IMR-90 (cell line): ENCODE measurements around the gene SV2C. TPM values are rescaled to one million over a fixed set of nuclear protein-coding genes. Genes with fewer than 3 reads are reported as not detected.

Experiments used
- ATAC-seq: fragments of 200-7000 bp; cut with Tn5 transposase; 2 replicates; pipeline ENCODE4 v1.9.1; 2020; ENCODE audit warnings: low read depth, mild to moderate bottlenecking, moderate library complexity
- BruUV-seq: library from RNA; stranded (reverse); fragments of 400-500 nt; replicated peaks from 2 replicates; lab custom pipeline; 2021; lab: Mats Ljungman, UMichigan
- CTCF ChIA-PET: fragments of 300-600 bp; formaldehyde crosslinking; extraction: SDS; loops from one replicate; lab custom pipeline; 2021; ENCODE audit warnings: antibody characterized with exemption; lab: Yijun Ruan, JAX
- POLR2A ChIA-PET: fragments of 300-600 bp; sonication (Branson Sonifier 250); formaldehyde crosslinking; loops from one replicate; lab custom pipeline; 2022; ENCODE audit warnings: antibody characterized with exemption; ENCODE audit not compliant: unreplicated experiment; lab: Charles Lee
- DNase-seq: peaks from one replicate; pipeline ENCODE4 v3.0.0; 2013
- H2AFZ ChIP-seq: replicated peaks from 2 replicates; pipeline ENCODE3; 2013; ENCODE audit warnings: low read length, mild to moderate bottlenecking; ENCODE audit not compliant: poor library complexity
- H2AK5ac ChIP-seq: 2 replicates; pipeline ENCODE4 v1.6.1; 2013; ENCODE audit warnings: low read depth, low read length, inconsistent platforms
- H2AK9ac ChIP-seq: replicated peaks from 2 replicates; pipeline ENCODE3; 2013; ENCODE audit warnings: mild to moderate bottlenecking, low read depth, low read length, moderate library complexity; ENCODE audit not compliant: poor library complexity
- H2BK120ac ChIP-seq: 2 replicates; pipeline ENCODE4 v1.6.1; 2013; ENCODE audit warnings: low read depth, low read length, inconsistent platforms
- H2BK15ac ChIP-seq: 3 replicates; pipeline ENCODE4 v1.6.1; 2013; ENCODE audit warnings: low read depth, low read length, inconsistent platforms
- H2BK20ac ChIP-seq: 2 replicates; pipeline ENCODE4 v1.6.1; 2013; ENCODE audit warnings: low read depth, mild to moderate bottlenecking, inconsistent platforms, low read length, moderate library complexity
- H2BK5ac ChIP-seq: 2 replicates; pipeline ENCODE4 v1.6.1; 2013; ENCODE audit warnings: mild to moderate bottlenecking, low read depth, low read length, inconsistent platforms; ENCODE audit not compliant: poor library complexity, severe bottlenecking
- H3K14ac ChIP-seq: replicated peaks from 2 replicates; pipeline ENCODE4 v1.6.1; 2013; ENCODE audit warnings: low read depth, low read length, inconsistent platforms
- H3K18ac ChIP-seq: 2 replicates; pipeline ENCODE4 v1.6.1; 2013; ENCODE audit warnings: low read depth, low read length, control low read depth
- H3K23ac ChIP-seq: 2 replicates; pipeline ENCODE4 v1.6.1; 2013; ENCODE audit warnings: low read depth, low read length, inconsistent platforms
- H3K27ac ChIP-seq: 2 replicates; pipeline ENCODE4 v1.5.1; 2013; ENCODE audit warnings: mild to moderate bottlenecking, control low read depth, low read length; ENCODE audit not compliant: insufficient read depth
- H3K27me3 ChIP-seq: 2 replicates; pipeline ENCODE4 v1.6.1; 2013; ENCODE audit warnings: low read length; ENCODE audit not compliant: control insufficient read depth, insufficient read depth
- H3K36me3 ChIP-seq: 2 replicates; pipeline ENCODE4 v1.6.1; 2013; ENCODE audit warnings: low read length, mixed read lengths; ENCODE audit not compliant: control insufficient read depth, insufficient read depth
- H3K4ac ChIP-seq: 2 replicates; pipeline ENCODE4 v1.6.1; 2013; ENCODE audit warnings: low read depth, low read length, inconsistent platforms
- H3K4me1 ChIP-seq: 2 replicates; pipeline ENCODE4 v1.6.1; 2013; ENCODE audit warnings: low read length, mixed read lengths; ENCODE audit not compliant: control insufficient read depth, insufficient read depth
- H3K4me2 ChIP-seq: 2 replicates; pipeline ENCODE4 v1.6.1; 2013; ENCODE audit warnings: low read depth, mild to moderate bottlenecking, control low read depth, low read length, moderate library complexity
- H3K4me3 ChIP-seq: 2 replicates; pipeline ENCODE4 v1.5.1; 2013; ENCODE audit warnings: low read depth, mild to moderate bottlenecking, control low read depth, low read length, moderate library complexity; ENCODE audit not compliant: insufficient read depth
- H3K56ac ChIP-seq: 2 replicates; pipeline ENCODE4 v1.6.1; 2013; ENCODE audit warnings: low read length, inconsistent platforms; ENCODE audit not compliant: insufficient read depth; ENCODE audit errors: extremely low read depth
- H3K79me1 ChIP-seq, 2 experiments: 2 replicates each; pipeline ENCODE4 v1.6.1; 2013; ENCODE audit warnings: low read length in 2 of 2, inconsistent platforms in 1 of 2, low read depth in 1 of 2
- H3K9ac ChIP-seq: 2 replicates; pipeline ENCODE4 v1.6.1; 2013; ENCODE audit warnings: low read depth, low read length, control low read depth
- H3K9me1 ChIP-seq: 2 replicates; pipeline ENCODE4 v1.6.1; 2013; ENCODE audit warnings: low read length, inconsistent platforms; ENCODE audit not compliant: insufficient read depth
- H3K9me3 ChIP-seq: 2 replicates; pipeline ENCODE4 v1.6.1; 2013; ENCODE audit warnings: low read length; ENCODE audit not compliant: control insufficient read depth, insufficient read depth
- H4K20me1 ChIP-seq: 2 replicates; pipeline ENCODE4 v1.6.1; 2013; ENCODE audit warnings: low read length, inconsistent platforms; ENCODE audit not compliant: insufficient read depth
- H4K5ac ChIP-seq: 2 replicates; pipeline ENCODE4 v1.6.1; 2013; ENCODE audit warnings: mild to moderate bottlenecking, low read depth, low read length, control low read depth
- H4K8ac ChIP-seq, 2 experiments: 2 replicates each; pipeline ENCODE4 v1.6.1; 2013; ENCODE audit warnings: low read depth in 2 of 2, low read length in 2 of 2, control low read depth in 1 of 2, inconsistent platforms in 1 of 2
- H4K91ac ChIP-seq: 2 replicates; pipeline ENCODE4 v1.6.1; 2013; ENCODE audit warnings: low read depth, low read length, inconsistent platforms; ENCODE audit not compliant: insufficient read depth
- BHLHE40 ChIP-seq: fragments of 150-350 bp; IDR thresholded peaks from 2 replicates; pipeline ENCODE4 v1.6.1; 2016; ENCODE audit warnings: mild to moderate bottlenecking, low read depth, low read length
- CEBPB ChIP-seq: IDR thresholded peaks from 2 replicates; pipeline ENCODE4 v1.6.1; 2012; ENCODE audit warnings: low read depth, low read length, improper control_type of control experiment
- CHD1 ChIP-seq: IDR thresholded peaks from 2 replicates; pipeline ENCODE4 v1.6.1; 2012; ENCODE audit warnings: low read depth, low read length, improper control_type of control experiment
- CTCF ChIP-seq: conservative IDR thresholded peaks from 2 replicates; pipeline ENCODE4 v1.5.1; 2012; ENCODE audit warnings: mild to moderate bottlenecking, low read depth, low read length, improper control_type of control experiment
- ELK1 ChIP-seq: fragments of 150-350 bp; IDR thresholded peaks from 2 replicates; pipeline ENCODE4 v1.6.1; 2016; ENCODE audit warnings: low read depth, mild to moderate bottlenecking, low read length, moderate library complexity, borderline replicate concordance
- FOS ChIP-seq: fragments of 150-350 bp; IDR thresholded peaks from 2 replicates; pipeline ENCODE4 v1.6.1; 2016; ENCODE audit warnings: low read depth, low read length
- MAFK ChIP-seq: IDR thresholded peaks from 2 replicates; pipeline ENCODE4 v1.6.1; 2012; ENCODE audit warnings: low read depth, low read length, improper control_type of control experiment
- MAZ ChIP-seq: IDR thresholded peaks from 2 replicates; pipeline ENCODE4 v1.6.1; 2012; ENCODE audit warnings: low read depth, mild to moderate bottlenecking, low read length, improper control_type of control experiment, moderate library complexity, borderline replicate concordance
- MXI1 ChIP-seq: IDR thresholded peaks from 2 replicates; pipeline ENCODE4 v1.6.1; 2012; ENCODE audit warnings: low read depth, mild to moderate bottlenecking, low read length, moderate library complexity, borderline replicate concordance
- NFE2L2 ChIP-seq: fragments of 150-350 bp; IDR thresholded peaks from 2 replicates; pipeline ENCODE4 v1.6.1; 2016; ENCODE audit warnings: low read depth, mild to moderate bottlenecking, low read length
- POLR2A ChIP-seq: IDR thresholded peaks from 2 replicates; pipeline ENCODE4 v1.6.1; 2012; ENCODE audit warnings: mild to moderate bottlenecking, low read depth, low read length
- RAD21 ChIP-seq: IDR thresholded peaks from 2 replicates; pipeline ENCODE4 v1.6.1; 2012; ENCODE audit warnings: low read length, improper control_type of control experiment
- RCOR1 ChIP-seq: IDR thresholded peaks from 2 replicates; pipeline ENCODE4 v1.6.1; 2012; ENCODE audit warnings: mild to moderate bottlenecking, low read length, improper control_type of control experiment; ENCODE audit not compliant: insufficient replicate concordance
- RFX5 ChIP-seq: IDR thresholded peaks from 2 replicates; pipeline ENCODE4 v1.8.0; 2012; ENCODE audit warnings: low read depth, mild to moderate bottlenecking, low read length, moderate library complexity
- SMC3 ChIP-seq: fragments of 150-350 bp; IDR thresholded peaks from 2 replicates; pipeline ENCODE4 v1.6.1; 2016; ENCODE audit warnings: low read depth, mild to moderate bottlenecking, antibody characterized with exemption, low read length, moderate library complexity
- USF2 ChIP-seq: fragments of 150-350 bp; IDR thresholded peaks from 2 replicates; pipeline ENCODE4 v1.6.1; 2017; ENCODE audit warnings: mild to moderate bottlenecking, antibody characterized with exemption, low read length, low read depth
- WGBS, 2 experiments: methylation state at CpG; one replicate each; pipeline versions ENCODE4 v1.1.5 to v1.1.7; 2013; ENCODE audit warnings: missing lambda C conversion rate in 2 of 2; ENCODE audit not compliant: insufficient read length in 1 of 2; ENCODE audit errors: extremely low coverage in 2 of 2; 5-methylcytosine and 5-hydroxymethylcytosine counted together
- dilution Hi-C: fragments of 300-500 bp; cut with HindIII; formaldehyde crosslinking; loops from one replicate; pipeline ENCODE4 v1.14.3; 2018; ENCODE audit warnings: low sequenced_read_pairs; ENCODE audit not compliant: unreplicated experiment
- in situ Hi-C: fragments of 300-500 bp; cut with MboI; formaldehyde crosslinking; loops from 3 replicates; pipeline ENCODE4 v1.14.3; 2019; ENCODE audit warnings: low sequenced_read_pairs, inconsistent platforms, mixed read lengths
- intact Hi-C: fragments of 100-400 bp; cut with micrococcal nuclease; formaldehyde crosslinking; loops from 2 replicates; pipeline ENCODE4 v1.10.0; 2022
- polyA plus RNA-seq, 3 experiments: library from polyadenylated mRNA; depleted of rRNA; stranded (reverse); fragments of >200 nt; gene quantifications; 2 replicates each; pipeline ENCODE4 v1.2.3, GENCODE V29; 2012; ENCODE audit warnings: low replicate concordance in 1 of 3
- total RNA-seq: library from RNA; depleted of rRNA; stranded (reverse); fragments of >200 nt; gene quantifications from 2 replicates; pipeline ENCODE4 v1.2.3, GENCODE V29; 2012

SV2C gene
- total and polyA plus RNA-seq, 2 of the 4 experiments (the other 2 are of a cell fraction), result not detected

- Histone ChIP-seq H3K14ac (no peak overlapping the region), H3K4ac (no peak overlapping the region), H2BK120ac (no peak overlapping the region), H3K4me3 (no peak overlapping the region), H4K8ac (no peak overlapping the region), H2BK15ac (no peak overlapping the region), H3K36me3 (no peaks in the 10 kb centered on the region), H3K18ac (no peak overlapping the region), H3K56ac (no peak overlapping the region), H4K91ac (no peak overlapping the region), H3K23ac (no peak overlapping the region), H2AFZ (no peak overlapping the region), H4K5ac (no peak overlapping the region), H2BK20ac (no peak overlapping the region), H3K79me1 (no peaks in the 10 kb centered on the region), H3K27me3 (peaks cover 13% of the 10 kb centered on the region), H2AK5ac (no peak overlapping the region), H3K9me1 (no peaks in the 10 kb centered on the region), H4K20me1 (no peaks in the 10 kb centered on the region), H3K9ac (no peak overlapping the region), H3K4me2 (no peak overlapping the region), H3K4me1 (no peaks in the 10 kb centered on the region), H3K27ac (no peak overlapping the region), H2AK9ac (no peak overlapping the region), H3K9me3 (no peaks in the 10 kb centered on the region), H2BK5ac (no peak overlapping the region)
- no TSS peak for BruUV-seq
- dilution Hi-C loops, result no loop called here
- WGBS, 2 experiments, result 14% methylated on average over 4 of the region's 10 CpGs; no CpG with 5 or more reads in 1 of the 2 experiments
- TF ChIP-seq MXI1 (no peak), CHD1 (no peak), NFE2L2 (no peak), FOS (no peak), MAZ (no peak), CEBPB (no peak), BHLHE40 (no peak), MAFK (no peak), ELK1 (no peak), RCOR1 (no peak), RAD21 (no peak), CTCF (no peak), USF2 (no peak), POLR2A (no peak), RFX5 (no peak), SMC3 (no peak)
- CTCF ChIA-PET, result interaction anchor here (0.6 kb wide), 1 partner anchor 14 kb away, joined by 6 read pairs; no protein-coding TSS in a partner anchor
- in situ Hi-C loops, result no loop called here
- ATAC-seq (no peak), DNase-seq (no peak)
- intact Hi-C loops, result no loop called here
- POLR2A ChIA-PET, result no interaction called here
These were observed 243.6 kb downstream of the SV2C start for GRCh38 chr5:76326577-76327302.
